Amygdala (tissue), 56 donors: ENCODE results near the gene UGT1A6.

Experiments
- DNase-seq, 56 donors: peaks; one replicate each; lab custom pipeline; 2025; lab: John Stamatoyannopoulos, UW

UGT1A6 gene

GRCh38 chr2:233761040-233761769, 68.5 kb downstream of the UGT1A6 start:
- DNase-seq = no peak

- no peak for DNase-seq
Observed at GRCh38 chr2:233764264-233764663, 71.6 kb downstream of the UGT1A6 start.

GRCh38 chr2:233764761-233765160, 72.1 kb downstream of the UGT1A6 start:
- DNase-seq = no peak

GRCh38 chr2:233766416-233766815, 73.7 kb downstream of the UGT1A6 start:
- DNase-seq = no peak

GRCh38 chr2:233768076-233768475, 75.4 kb downstream of the UGT1A6 start:
- no peak for DNase-seq

- DNase-seq = no peak
Observed at GRCh38 chr2:233769260-233769659, 76.6 kb downstream of the UGT1A6 start.

GRCh38 chr2:233772153-233772552, 79.5 kb downstream of the UGT1A6 start:
- DNase-seq = no peak

- no peak for DNase-seq
Observed at GRCh38 chr2:233772583-233772982, 79.9 kb downstream of the UGT1A6 start.

GRCh38 chr2:233773854-233774253, 81.2 kb downstream of the UGT1A6 start:
- DNase-seq = no peak

GRCh38 chr2:233775414-233775813, 82.7 kb downstream of the UGT1A6 start:
- no peak for DNase-seq

- DNase-seq = no peak
Observed at GRCh38 chr2:233778030-233778429, 85.3 kb downstream of the UGT1A6 start, which contains the start of gene MROH2A. TSS of gene MROH2A (plus strand) at chr2:233778330. CDS start at chr2:233779359, 1,029 bp downstream.

- DNase-seq = no peak
Observed at GRCh38 chr2:233779722-233780121, 87.0 kb downstream of the UGT1A6 start.

GRCh38 chr2:233780771-233781170, 88.1 kb downstream of the UGT1A6 start:
- DNase-seq = no peak

- DNase-seq = no peak
Observed at GRCh38 chr2:233789554-233789953, 96.9 kb downstream of the UGT1A6 start.

GRCh38 chr2:233791151-233791882, 98.6 kb downstream of the UGT1A6 start:
- no peak for DNase-seq

- no peak for DNase-seq
Observed at GRCh38 chr2:233791883-233792329, 99.2 kb downstream of the UGT1A6 start.

GRCh38 chr2:233792720-233793119, 100.0 kb downstream of the UGT1A6 start:
- DNase-seq = no peak

GRCh38 chr2:233793465-233794127, 100.9 kb downstream of the UGT1A6 start:
- no peak for DNase-seq

- no peak for DNase-seq
Observed at GRCh38 chr2:233794128-233794658, 101.5 kb downstream of the UGT1A6 start.

- no peak for DNase-seq
Observed at GRCh38 chr2:233795735-233796171, 103.1 kb downstream of the UGT1A6 start.

- DNase-seq = peak in 1 of 56 donors; percentile 15
Observed at GRCh38 chr2:233796254-233796653, 103.6 kb downstream of the UGT1A6 start.
